K562 (cell line): ENCODE results near the gene ASIC1. TPM values are rescaled to one million over a fixed set of nuclear protein-coding genes. Genes with fewer than 3 reads are reported as not detected.

ENCODE experiments used
- ATAC-seq: fragments of 200-7000 bp; cut with Tn5 transposase; 3 replicates; pipeline ENCODE4 v1.9.1; 2020; ENCODE audit warnings: moderate library complexity
- BruUV-seq: library from RNA; stranded (reverse); fragments of 400-500 nt; replicated peaks from 2 replicates; lab custom pipeline; 2021; lab: Mats Ljungman, UMichigan
- CTCF ChIA-PET: fragments of 300-600 bp; formaldehyde crosslinking; extraction: SDS; loops from one replicate; lab custom pipeline; 2021; ENCODE audit warnings: low intra/inter-chr PET ratio; lab: Yijun Ruan, JAX
- POLR2A ChIA-PET: fragments of 300-600, 350-650 bp; sonication (Branson Sonifier 250); formaldehyde crosslinking; extraction: SDS; loops from one replicate; lab custom pipeline; 2021; ENCODE audit warnings: antibody characterized with exemption, inconsistent platforms; lab: Yijun Ruan, JAX
- DNase-seq, 4 experiments: peaks; one replicate each; pipeline versions ENCODE4 v3.0.0 to v3.0.0-alpha.2; 2011 to 2018; ENCODE audit warnings: low spot score in 3 of 4, mixed read lengths in 3 of 4; ENCODE audit errors: extremely low read depth in 1 of 4
- FAIRE-seq: peaks from 2 replicates; lab custom pipeline; 2011; peaks lifted over from hg19 to GRCh38; lab: Jason Lieb, UNC
- H2AFZ ChIP-seq: 2 replicates; pipeline ENCODE4 v1.6.0; 2011; ENCODE audit warnings: low read depth, low read length, control low read depth, inconsistent platforms
- H3K27ac ChIP-seq: fragments of 200-600 bp; 3 replicates; pipeline ENCODE4 v1.8.0; 2011; ENCODE audit warnings: low read depth, mild to moderate bottlenecking, control low read depth, inconsistent platforms, low read length, moderate library complexity, mixed read lengths; ENCODE audit errors: extremely low read depth
- H3K27me3 ChIP-seq, 2 experiments: fragments of 300-600 bp in 1 of 2; 2 replicates in 1 of 2; 3 replicates in 1 of 2; pipeline versions ENCODE4 v1.6.0 to v1.8.0; 2011; ENCODE audit warnings: inconsistent platforms in 2 of 2, low read length in 2 of 2, mild to moderate bottlenecking in 1 of 2, mixed read lengths in 1 of 2, moderate library complexity in 1 of 2; ENCODE audit not compliant: control insufficient read depth in 2 of 2, insufficient read depth in 2 of 2
- H3K36me3 ChIP-seq: fragments of 300-600 bp; 3 replicates; pipeline ENCODE4 v1.8.0; 2011; ENCODE audit warnings: mild to moderate bottlenecking, low read length, inconsistent platforms; ENCODE audit not compliant: control insufficient read depth, insufficient read depth
- H3K4me1 ChIP-seq, 2 experiments: fragments of 200-600 bp in 1 of 2; replicated peaks in 1 of 2; 2 replicates in 1 of 2; 3 replicates in 1 of 2; pipeline versions ENCODE4 v1.5.1 to v1.8.0; 2011; ENCODE audit warnings: inconsistent platforms in 2 of 2, low read length in 2 of 2, mild to moderate bottlenecking in 1 of 2, mixed read lengths in 1 of 2, moderate library complexity in 1 of 2; ENCODE audit not compliant: control insufficient read depth in 2 of 2, insufficient read depth in 2 of 2
- H3K4me2 ChIP-seq: 2 replicates; pipeline ENCODE4 v1.6.1; 2011; ENCODE audit warnings: low read length, control low read depth, inconsistent platforms, mixed read lengths; ENCODE audit not compliant: insufficient read depth
- H3K4me3 ChIP-seq: fragments of 200-600 bp; sonication (generic), shearing (Covaris generic); 2 replicates; pipeline ENCODE4 v1.5.1; 2016; ENCODE audit warnings: control low read depth, inconsistent platforms
- H3K79me2 ChIP-seq: fragments of 200-600 bp; 3 replicates; pipeline ENCODE4 v1.8.0; 2011; ENCODE audit warnings: low read length, inconsistent platforms; ENCODE audit not compliant: control insufficient read depth, insufficient read depth
- H3K9ac ChIP-seq, 2 experiments: 2 replicates each; pipeline versions ENCODE4 v1.6.0 to v1.6.1; 2011; ENCODE audit warnings: low read depth in 2 of 2, low read length in 2 of 2, control low read depth in 1 of 2, inconsistent platforms in 1 of 2, mild to moderate bottlenecking in 1 of 2, mixed read lengths in 1 of 2; ENCODE audit not compliant: insufficient read depth in 1 of 2
- H3K9me1 ChIP-seq: one replicate; pipeline ENCODE4 v1.6.0; 2011; ENCODE audit warnings: inconsistent platforms, mild to moderate bottlenecking, low read length, moderate library complexity; ENCODE audit not compliant: control insufficient read depth, insufficient read depth
- H3K9me3 ChIP-seq: replicated peaks from 2 replicates; pipeline ENCODE4 v1.5.1; 2011; ENCODE audit warnings: low read depth, low read length, inconsistent platforms; ENCODE audit not compliant: control insufficient read depth, insufficient read depth
- H4K20me1 ChIP-seq: replicated peaks from 2 replicates; pipeline ENCODE4 v1.6.1; 2011; ENCODE audit warnings: low read length, inconsistent platforms, mixed read lengths; ENCODE audit not compliant: control insufficient read depth, insufficient read depth
- BCL6 ChIP-seq: fragments of 250-450 bp; sonication (Bioruptor Pico); IDR thresholded peaks from 2 replicates; pipeline ENCODE4 v1.4.0; 2020
- BRD9 ChIP-seq: fragments of 450-650 bp; IDR thresholded peaks from 2 replicates; pipeline ENCODE4 v1.6.1; 2018; ENCODE audit warnings: low read depth; ENCODE audit not compliant: partially characterized antibody
- CREB3L1 ChIP-seq: fragments of 450-650 bp; IDR thresholded peaks from 2 replicates; pipeline ENCODE4 v1.6.1; 2014; ENCODE audit warnings: low read depth, mild to moderate bottlenecking, moderate library complexity, borderline replicate concordance
- ESRRA ChIP-seq: fragments of 450-650 bp; IDR thresholded peaks from 2 replicates; pipeline ENCODE4 v1.6.1; 2014; ENCODE audit warnings: low read depth, mild to moderate bottlenecking, moderate library complexity, borderline replicate concordance
- GATAD2A ChIP-seq: fragments of 450-650 bp; IDR thresholded peaks from 2 replicates; pipeline ENCODE4 v1.6.1; 2017
- KLF13 ChIP-seq: fragments of 450-650 bp; IDR thresholded peaks from 2 replicates; pipeline ENCODE4 v1.6.1; 2016; ENCODE audit warnings: missing genetic modification characterization, low read depth, mild to moderate bottlenecking, missing compliant biosample characterization, moderate library complexity, borderline replicate concordance
- LEF1 ChIP-seq: fragments of 450-650 bp; IDR thresholded peaks from 2 replicates; pipeline ENCODE4 v1.6.1; 2016; ENCODE audit warnings: mild to moderate bottlenecking
- MAFF ChIP-seq: IDR thresholded peaks from 2 replicates; pipeline ENCODE4 v1.6.1; 2012; ENCODE audit warnings: low read length, improper control_type of control experiment
- MXD1 ChIP-seq: fragments of 250-450 bp; sonication (Bioruptor Pico); IDR thresholded peaks from 2 replicates; pipeline ENCODE4 v1.8.0; 2021; ENCODE audit warnings: borderline replicate concordance, mild to moderate bottlenecking, moderate library complexity; ENCODE audit not compliant: poor library complexity, severe bottlenecking
- NFRKB ChIP-seq: fragments of 450-650 bp; IDR thresholded peaks from 2 replicates; pipeline ENCODE4 v1.6.1; 2016; ENCODE audit warnings: low read depth
- NR2F6 ChIP-seq: fragments of 450-650 bp; formaldehyde crosslinking; IDR thresholded peaks from 2 replicates; pipeline ENCODE4 v1.4.0; 2020; ENCODE audit warnings: mild to moderate bottlenecking
- SAP30 ChIP-seq: fragments of 200-600 bp; sonication (generic); IDR thresholded peaks from 2 replicates; pipeline ENCODE4 v1.6.1; 2012; ENCODE audit warnings: borderline replicate concordance, low read depth, mild to moderate bottlenecking, moderate library complexity, low read length, control low read depth, inconsistent platforms; ENCODE audit not compliant: insufficient read depth, poor library complexity, severe bottlenecking
- SP1 ChIP-seq: sonication (generic); formaldehyde crosslinking; IDR thresholded peaks from 2 replicates; pipeline ENCODE4 v1.8.1; 2022; ENCODE audit warnings: mild to moderate bottlenecking, missing genetic modification reagents
- TFAP4 ChIP-seq: sonication (generic); formaldehyde crosslinking; IDR thresholded peaks from 2 replicates; pipeline ENCODE4 v1.8.0; 2022; ENCODE audit warnings: missing genetic modification reagents, mild to moderate bottlenecking, moderate library complexity, borderline replicate concordance
- ZBTB12 ChIP-seq: fragments of 250-450 bp; sonication (Bioruptor Pico); IDR thresholded peaks from 2 replicates; pipeline ENCODE4 v1.4.0; 2020
- ZNF75A ChIP-seq: fragments of 450-650 bp; formaldehyde crosslinking; IDR thresholded peaks from 2 replicates; pipeline ENCODE4 v1.4.0; 2020; ENCODE audit warnings: mild to moderate bottlenecking
- ZNF766 ChIP-seq: fragments of 200-800 bp; sonication (Bioruptor generic); conservative IDR thresholded peaks from 2 replicates; pipeline ENCODE4 v1.6.1; 2016; ENCODE audit warnings: missing genetic modification characterization, missing compliant biosample characterization
- WGBS: fragments of 100-300 bp; shearing (Covaris generic); methylation state at CpG from one replicate; pipeline ENCODE4 v1.1.6; 2016; ENCODE audit warnings: low coverage, mixed read lengths; ENCODE audit not compliant: insufficient coverage; ENCODE audit errors: missing lambda C conversion rate; 5-methylcytosine and 5-hydroxymethylcytosine counted together
- in situ Hi-C: fragments of 300-500 bp; cut with MboI; formaldehyde crosslinking; loops from 4 replicates; pipeline ENCODE4 v1.15.0; 2018; ENCODE audit warnings: inconsistent platforms, mixed read lengths
- intact Hi-C: fragments of 100-400 bp; cut with micrococcal nuclease; formaldehyde crosslinking; loops from 2 replicates; pipeline ENCODE4 v1.14.2; 2022
- polyA plus RNA-seq, 8 experiments: library from polyadenylated mRNA; depleted of rRNA in 4 of 8; stranded (reverse) in 5 of 8; unstranded in 3 of 8; fragments of >200 nt; fragmentation: Nextera tagmentation in 2 of 8; fragmentation: Illumina TruSeq in 1 of 8; extraction: Ambion mirVana in 2 of 8; extraction: Trizol in 1 of 8; gene quantifications; 2 replicates each; pipeline versions ENCODE4 v1.2.1 to v1.2.3, GENCODE V29; 2011 to 2014; ENCODE audit warnings: inconsistent platforms in 1 of 8, missing spikeins in 1 of 8
- total RNA-seq, 7 experiments: library from RNA; depleted of rRNA in 6 of 7; stranded (reverse); fragments of >200 nt in 6 of 7; fragmentation: Illumina TruSeq in 2 of 7; extraction: Trizol in 2 of 7; gene quantifications; 2 replicates each; pipeline versions ENCODE4 v1.2.1 to v1.2.3, GENCODE V29; 2011 to 2021; ENCODE audit warnings: low replicate concordance in 1 of 7

The ASIC1 gene
- total and polyA plus RNA-seq, 9 of the 15 experiments (the other 6 are each of a cell fraction or from before 2014, with no cell fraction given): 0.01 to 1.7 (median 0.45) TPM

- peaks cover 29 to 48% of the 10 kb centered on the region in 2 experiments for H3K4me1 ChIP-seq
- peak overlapping the region; percentile 65 for H3K27ac ChIP-seq
- DNase-seq (peak; percentile 83 to 88 (median 87)), ATAC-seq (peak; percentile 31), FAIRE-seq (peak; percentile 94)
- H3K9me1 ChIP-seq: no peaks in the 10 kb centered on the region
- H3K9ac ChIP-seq: peak overlapping the region; percentile 43 to 86
- intact Hi-C loops: no loop called here
- ChIA-PET POLR2A (interaction anchor here (0.5 to 2.7 kb wide), 12 partner anchors 10 to 898 kb away, joined by 3 to 6 read pairs (median 3); partner anchors contain the start of genes CERS5, LIMA1 and SMARCD1), CTCF (interaction anchor here (0.7 kb wide), 1 partner anchor 143 kb away, joined by 3 read pairs; no protein-coding TSS in a partner anchor)
- 0 out of 2 replicates have a peak overlapping the region, but pooled peaks have one; percentile 3 for H3K4me3 ChIP-seq
- WGBS: 10% methylated on average over 8 of the region's 8 CpGs
- peak overlapping the region; percentile 90 for H2AFZ ChIP-seq
- no peaks in the 10 kb centered on the region for H3K27me3 ChIP-seq
- in situ Hi-C loops: no loop called here
- H3K9me3 ChIP-seq: no peaks in the 10 kb centered on the region
- H3K4me2 ChIP-seq: peak overlapping the region; percentile 98
- BruUV-seq: no TSS peak
- peaks cover 5% of the 10 kb centered on the region; the same call in 1 of the 2 replicates for H4K20me1 ChIP-seq
- no peaks in the 10 kb centered on the region; the same call in 2 of the 3 replicates for H3K36me3 ChIP-seq
- peaks cover 28% of the 10 kb centered on the region for H3K79me2 ChIP-seq
- no peak for TF ChIP-seq ZNF766 (CRISPR knock-in tag)
- peak; percentile 81 for TF ChIP-seq TFAP4 (CRISPR knock-in tag)
- no peak for TF ChIP-seq NR2F6 (CRISPR knock-in tag)
- no peak for TF ChIP-seq CREB3L1
- no peak for TF ChIP-seq ZNF75A (CRISPR knock-in tag)
- peak; percentile 24; the same call in 1 of the 2 replicates for TF ChIP-seq MAFF
- no peak for TF ChIP-seq SP1
- TF ChIP-seq BRD9: no peak
- TF ChIP-seq ZBTB12: no peak
- peak; percentile 64; the same call in 1 of the 2 replicates for TF ChIP-seq ESRRA
- no peak for TF ChIP-seq BCL6 (CRISPR knock-in tag)
- no peak for TF ChIP-seq KLF13 (tag)
- no peak for TF ChIP-seq GATAD2A
- no peak for TF ChIP-seq NFRKB
- peak; percentile 27 for TF ChIP-seq SAP30
- no peak for TF ChIP-seq MXD1
- 0 out of 2 replicates have a peak, but pooled peaks have one; percentile 40 for TF ChIP-seq LEF1
Measured at GRCh38 chr12:50110127-50110761, 52.8 kb downstream of the ASIC1 start.
